Measurements from ENCODE around the gene FEM1A. TPM values are rescaled to one million over a fixed set of nuclear protein-coding genes. Genes with fewer than 3 reads are reported as not detected.
"Not testable (repeated sequence)": the region's sequence is repeated elsewhere in the genome, so short reads cannot be mapped to it uniquely, and the experiment has no call there.

The FEM1A gene
- total RNA-seq, 1 donor from 2014 or later = 10.6 TPM

DNA sequence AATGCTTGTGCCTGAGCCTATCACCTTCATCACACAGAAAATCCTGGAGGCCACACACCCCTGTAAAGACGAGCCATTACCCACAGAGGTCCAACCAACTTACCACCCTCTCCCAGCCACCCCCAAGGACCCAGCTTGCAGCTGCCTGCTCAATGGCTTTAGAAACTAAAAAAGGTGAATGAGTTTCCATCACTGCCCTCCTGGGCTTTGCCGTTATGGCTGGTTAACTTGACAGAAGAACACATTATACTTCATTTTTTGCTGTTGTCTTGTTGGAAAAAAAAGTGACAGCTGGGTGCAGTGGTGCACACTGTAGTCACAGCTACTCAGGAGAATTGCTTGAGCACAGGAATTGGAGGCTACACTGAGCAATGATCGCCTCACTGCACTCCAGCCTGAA, 17.4 kb upstream of the FEM1A start:
- DNase-seq (ENCODE audit: low spot score) = no peak

DNA sequence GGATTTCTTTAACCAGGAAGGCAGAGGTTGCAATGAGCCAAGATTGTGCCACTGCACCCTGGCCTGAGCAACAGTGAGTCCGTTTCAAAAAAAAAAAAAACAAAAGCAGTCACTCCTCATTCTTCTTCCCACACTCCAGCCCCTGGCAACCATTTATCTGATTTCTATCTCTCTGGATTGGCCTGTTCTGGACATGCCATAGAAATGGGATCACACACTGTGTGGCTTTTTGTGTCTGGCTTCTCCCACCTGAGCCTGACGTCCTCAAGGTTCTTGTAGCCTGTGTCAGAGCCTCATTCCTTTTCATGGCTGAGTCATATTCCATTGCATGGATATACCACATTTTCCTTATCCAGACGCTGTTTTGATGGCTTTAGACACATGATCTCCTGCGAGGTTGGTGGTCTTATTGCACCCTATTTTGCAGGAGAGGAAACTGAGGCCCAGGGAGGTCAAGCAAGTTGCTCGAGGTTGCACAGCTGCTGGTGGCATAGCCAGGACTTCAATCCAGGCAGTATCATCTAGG, 15.8 kb upstream of the FEM1A start:
- DNase-seq (ENCODE audit: low spot score) = no peak

GRCh38 chr19:4776436-4777211, 14.9 kb upstream of the FEM1A start:
- DNase-seq (ENCODE audit: low spot score) = no peak

GRCh38 chr19:4778124-4778523, 13.4 kb upstream of the FEM1A start:
- DNase-seq (ENCODE audit: low spot score) = not testable (repeated sequence)

DNA sequence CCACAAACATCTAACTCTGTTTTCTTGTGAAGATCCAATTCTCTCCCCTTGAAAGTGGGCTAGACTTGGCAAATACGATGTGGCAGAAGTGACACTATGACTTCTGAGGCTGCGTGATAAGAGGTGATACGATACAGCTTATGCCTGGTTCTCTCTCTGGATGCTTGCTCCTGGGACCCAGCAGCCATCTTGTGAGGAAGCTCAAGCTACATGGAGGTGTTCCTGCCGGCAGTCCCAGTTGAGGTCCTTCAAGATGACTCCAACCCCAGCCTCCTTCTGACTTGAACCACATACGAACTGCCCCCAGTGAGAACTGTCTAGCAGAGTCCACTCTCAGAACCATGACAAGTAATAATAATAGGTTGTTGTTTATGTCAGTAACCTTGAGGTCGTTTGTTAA, 10.7 kb upstream of the FEM1A start:
- DNase-seq (ENCODE audit: low spot score) = no peak

- no peak for DNase-seq (ENCODE audit: low spot score)
Observed at GRCh38 chr19:4781801-4782200, 9.7 kb upstream of the FEM1A start.

DNA sequence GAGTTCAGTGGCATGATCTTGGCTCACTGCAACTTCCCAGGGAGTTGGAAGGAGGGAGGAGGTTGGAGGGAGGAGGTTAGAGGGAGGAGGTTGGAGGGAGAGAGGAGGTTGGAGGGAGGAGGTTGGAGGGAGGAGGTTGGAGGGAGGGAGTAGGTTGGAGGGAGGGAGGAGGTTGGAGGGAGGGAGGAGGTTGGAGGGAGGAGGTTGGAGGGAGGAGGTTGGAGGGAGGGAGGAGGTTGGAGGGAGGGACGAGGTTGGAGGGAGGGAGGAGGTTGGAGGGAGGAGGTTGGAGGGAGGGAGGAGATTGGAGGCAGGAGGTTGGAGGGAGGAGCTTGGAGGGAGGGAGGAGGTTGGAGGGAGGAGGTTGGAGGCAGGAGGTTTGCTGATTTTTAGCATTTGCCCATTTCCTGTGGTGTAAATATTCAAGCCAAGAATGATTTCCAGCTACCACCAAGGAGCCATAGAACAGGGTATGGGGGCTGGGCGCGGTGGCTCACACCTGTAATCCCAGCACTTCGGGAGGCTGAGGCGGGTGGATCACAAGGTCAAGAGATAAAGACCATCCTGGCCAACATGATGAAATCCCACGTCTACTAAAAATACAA, 5.0 kb upstream of the FEM1A start:
- not testable (repeated sequence) for DNase-seq (ENCODE audit: low spot score)

DNA sequence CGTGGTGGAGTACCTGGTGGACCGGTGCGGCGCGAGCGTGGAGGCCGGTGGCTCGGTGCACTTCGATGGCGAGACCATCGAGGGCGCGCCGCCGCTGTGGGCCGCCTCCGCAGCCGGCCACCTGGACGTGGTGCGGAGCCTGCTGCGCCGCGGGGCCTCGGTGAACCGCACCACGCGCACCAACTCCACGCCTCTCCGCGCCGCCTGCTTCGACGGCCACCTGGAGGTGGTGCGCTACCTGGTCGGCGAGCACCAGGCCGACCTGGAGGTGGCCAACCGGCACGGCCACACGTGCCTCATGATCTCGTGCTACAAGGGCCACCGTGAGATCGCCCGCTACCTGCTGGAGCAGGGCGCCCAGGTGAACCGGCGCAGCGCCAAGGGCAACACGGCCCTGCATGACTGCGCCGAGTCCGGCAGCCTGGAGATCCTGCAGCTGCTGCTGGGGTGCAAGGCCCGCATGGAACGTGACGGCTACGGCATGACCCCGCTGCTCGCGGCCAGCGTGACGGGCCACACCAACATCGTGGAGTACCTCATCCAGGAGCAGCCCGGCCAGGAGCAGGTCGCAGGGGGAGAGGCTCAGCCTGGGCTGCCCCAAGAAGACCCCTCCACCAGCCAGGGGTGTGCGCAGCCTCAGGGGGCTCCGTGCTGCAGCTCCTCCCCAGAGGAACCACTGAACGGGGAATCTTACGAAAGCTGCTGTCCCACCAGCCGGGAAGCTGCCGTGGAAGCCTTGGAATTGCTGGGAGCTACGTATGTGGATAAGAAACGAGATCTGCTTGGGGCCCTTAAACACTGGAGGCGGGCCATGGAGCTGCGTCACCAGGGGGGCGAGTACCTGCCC, 708 bp downstream of the FEM1A start:
- not testable (repeated sequence) for DNase-seq (ENCODE audit: low spot score)

GRCh38 chr19:4792866-4793195, 1.3 kb downstream of the FEM1A start:
- DNase-seq (ENCODE audit: low spot score) = not testable (repeated sequence)

DNA sequence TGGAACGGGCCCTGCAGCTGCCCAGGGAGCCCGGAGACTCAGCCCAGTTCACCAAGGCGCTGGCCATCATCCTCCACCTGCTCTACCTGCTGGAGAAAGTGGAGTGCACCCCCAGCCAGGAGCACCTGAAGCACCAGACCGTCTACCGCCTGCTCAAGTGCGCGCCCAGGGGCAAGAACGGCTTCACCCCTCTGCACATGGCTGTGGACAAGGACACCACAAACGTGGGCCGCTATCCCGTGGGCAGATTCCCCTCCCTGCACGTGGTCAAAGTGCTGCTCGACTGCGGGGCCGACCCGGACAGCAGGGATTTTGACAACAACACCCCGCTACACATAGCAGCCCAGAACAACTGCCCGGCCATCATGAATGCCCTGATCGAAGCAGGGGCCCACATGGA, 1.7 kb downstream of the FEM1A start:
- not testable (repeated sequence) for DNase-seq (ENCODE audit: low spot score)

DNA sequence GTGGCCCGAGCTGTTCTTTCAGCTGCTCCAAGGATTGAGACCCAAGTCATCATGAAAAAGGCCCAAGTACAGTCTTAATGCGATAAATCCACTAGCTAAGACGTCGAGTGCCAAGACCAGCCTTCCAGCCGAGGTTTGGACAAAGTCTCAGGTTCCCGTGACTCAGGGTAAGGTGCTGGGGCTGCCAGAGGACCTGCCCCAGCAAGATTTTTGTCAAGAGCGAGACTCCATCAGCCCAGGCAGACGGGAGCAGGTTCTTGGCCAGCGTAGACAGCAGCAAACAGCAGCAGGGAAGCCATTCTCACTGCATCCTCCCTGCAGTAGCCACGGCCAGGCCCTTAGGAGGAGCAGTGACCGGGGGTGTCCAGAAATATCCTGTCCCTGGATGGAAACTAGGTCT, 3.4 kb downstream of the FEM1A start:
- no peak for DNase-seq (ENCODE audit: low spot score)

DNA sequence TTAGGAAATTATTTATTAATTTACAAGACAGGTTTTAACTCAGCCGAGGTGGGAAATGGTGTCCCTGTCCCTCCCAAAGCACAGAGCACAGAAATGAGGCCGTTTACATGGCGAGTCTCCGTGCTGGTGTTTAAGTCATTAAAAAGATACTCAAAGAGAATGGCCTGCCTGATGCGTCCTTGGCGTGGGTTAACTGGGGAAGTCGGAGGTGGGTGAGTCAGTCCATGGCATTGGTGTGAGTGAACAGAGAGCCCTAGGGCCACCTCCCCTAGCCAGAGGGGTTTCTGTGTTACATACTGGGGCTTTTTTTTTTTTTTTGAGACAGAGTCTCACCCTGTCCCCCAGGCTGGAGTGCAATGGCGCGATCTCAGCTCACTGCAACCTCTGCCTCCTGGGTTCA, 3.9 kb downstream of the FEM1A start:
- DNase-seq (ENCODE audit: low spot score) = no peak

DNA sequence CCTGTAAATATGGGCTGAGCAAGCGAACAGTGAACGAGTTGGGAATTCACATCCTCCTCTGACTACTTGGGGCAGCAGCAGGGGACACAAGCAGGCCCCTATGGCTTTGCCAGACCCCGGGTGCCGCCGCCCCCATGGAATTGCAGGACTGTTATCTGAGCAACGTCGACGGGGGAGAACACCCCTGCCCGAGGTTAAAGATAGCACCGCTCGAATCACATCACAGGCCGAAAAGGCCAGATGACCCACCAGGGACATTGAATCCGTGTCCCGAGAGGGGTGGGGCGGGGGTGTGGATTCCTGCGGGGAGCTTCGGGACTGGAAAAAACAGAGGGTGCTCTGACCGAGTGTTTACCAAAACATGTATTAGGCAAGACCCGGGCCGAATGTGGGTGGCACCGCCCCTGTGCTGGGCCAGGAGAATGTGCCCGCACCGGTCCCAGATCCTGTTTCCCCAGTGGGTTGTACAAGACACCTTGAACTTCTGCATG, 9.1 kb downstream of the FEM1A start:
- peak; percentile 62 for DNase-seq (ENCODE audit: low spot score)

- DNase-seq (ENCODE audit: low spot score) = no peak
Observed at GRCh38 chr19:4801085-4801619, 9.6 kb downstream of the FEM1A start.

- DNase-seq (ENCODE audit: low spot score) = no peak
Observed at GRCh38 chr19:4802711-4803110, 11.2 kb downstream of the FEM1A start.

DNA sequence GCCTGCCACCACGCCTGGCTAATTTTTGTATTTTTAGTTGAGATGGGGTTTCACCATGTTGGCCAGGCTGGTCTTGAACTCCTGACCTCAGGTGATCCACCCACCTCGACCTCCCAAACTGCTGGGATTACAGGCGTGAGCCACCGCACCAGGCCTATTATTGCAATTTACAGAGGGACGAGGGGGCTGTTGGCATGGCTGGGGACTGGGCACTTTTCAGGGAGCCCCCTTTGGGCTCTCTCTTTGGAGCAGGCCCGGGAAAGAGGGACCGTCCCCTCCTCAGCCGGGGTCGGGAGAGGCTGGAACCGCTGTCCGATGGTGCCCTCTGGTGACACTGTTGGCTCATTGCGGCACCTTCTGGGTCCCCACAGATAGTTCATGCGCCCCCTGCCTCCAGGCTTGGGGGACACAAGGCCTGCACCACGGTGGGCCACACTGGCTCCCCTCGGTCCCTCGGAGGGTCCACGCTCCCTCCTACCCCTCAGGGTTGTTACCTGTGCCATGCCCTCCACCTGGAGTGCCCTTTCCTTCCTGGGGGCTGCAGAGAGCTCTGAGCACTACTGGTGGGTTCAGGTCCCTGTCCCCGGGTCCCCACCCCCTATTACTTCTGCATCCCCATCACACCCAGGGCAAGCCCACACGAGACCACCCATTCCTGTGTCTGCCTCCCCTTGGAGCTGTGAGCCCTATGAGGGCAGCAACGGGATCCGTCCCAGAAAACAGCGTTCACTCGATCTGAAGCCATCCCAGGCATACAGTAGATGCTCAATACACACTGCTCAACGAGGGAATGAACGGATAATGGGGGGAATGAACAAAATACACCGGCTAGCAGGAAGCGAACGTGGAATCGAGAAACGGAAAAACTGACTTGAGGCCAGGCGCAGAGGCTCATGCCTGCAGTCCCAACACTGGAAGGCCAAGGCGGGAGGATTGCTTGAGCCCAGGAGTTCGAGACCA, 12.5 kb downstream of the FEM1A start:
- DNase-seq (ENCODE audit: low spot score) = no peak

GRCh38 chr19:4805140-4805539, 13.6 kb downstream of the FEM1A start:
- not testable (repeated sequence) for DNase-seq (ENCODE audit: low spot score)

DNA sequence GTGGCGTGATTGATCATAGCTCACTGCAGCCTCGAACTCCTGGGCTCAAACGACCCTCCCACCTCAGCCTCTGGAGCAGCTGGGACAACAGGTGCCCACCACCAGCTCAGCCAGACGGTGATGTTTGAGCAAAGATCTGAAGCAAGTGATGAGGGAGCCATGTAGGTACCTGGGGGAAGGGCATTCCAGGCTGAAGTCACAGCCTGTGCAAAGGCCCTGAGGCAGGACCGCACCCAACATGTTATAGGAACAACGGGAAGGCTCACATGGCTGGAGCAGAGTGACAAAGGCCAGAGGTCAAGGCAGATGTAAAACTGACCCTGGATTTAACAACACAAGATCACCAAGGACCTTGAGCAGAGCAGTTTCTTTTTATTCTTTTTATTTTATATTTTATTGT, 14.8 kb downstream of the FEM1A start:
- no peak for DNase-seq (ENCODE audit: low spot score)

GRCh38 chr19:4807188-4807587, 15.7 kb downstream of the FEM1A start:
- DNase-seq (ENCODE audit: low spot score) = peak; percentile 39

DNA sequence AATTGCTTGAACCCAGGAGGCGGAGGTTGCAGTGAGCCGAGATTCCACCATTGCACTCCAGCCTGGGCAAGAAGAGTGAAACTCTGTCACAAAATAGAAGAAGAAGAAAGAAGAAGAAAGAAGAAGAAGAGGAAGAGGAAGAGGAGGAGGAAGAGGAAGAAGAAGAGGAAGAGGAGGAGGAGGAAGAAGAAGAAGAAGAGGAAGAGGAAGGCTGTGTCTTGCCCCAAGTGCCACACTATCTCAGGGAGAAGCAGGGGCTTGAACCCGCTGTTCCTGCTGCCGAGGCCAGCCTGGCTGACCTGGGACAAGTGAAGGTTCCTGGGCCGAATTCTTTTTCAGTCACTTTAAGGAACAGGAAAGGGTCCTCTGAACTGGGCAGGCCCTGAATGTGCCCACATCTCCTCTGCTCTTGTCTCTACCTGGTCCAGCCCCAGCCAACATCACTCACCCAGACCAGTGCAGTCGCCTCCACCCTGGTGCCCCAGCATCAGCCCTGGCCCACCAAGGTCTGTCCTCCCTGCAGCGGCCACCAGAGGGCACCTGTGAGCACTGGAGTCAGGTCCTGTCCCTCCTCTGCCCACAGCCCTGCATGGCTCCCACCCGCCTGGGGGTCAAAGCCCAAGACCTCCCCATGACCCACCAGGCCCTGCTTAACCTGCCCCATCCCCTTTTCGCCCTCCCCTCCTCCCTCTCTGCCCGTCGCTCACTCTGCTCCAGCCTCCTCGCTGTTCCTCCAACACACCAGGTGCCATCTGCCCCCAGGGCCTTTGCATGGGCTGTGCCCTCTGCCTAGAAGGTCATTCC, 20.0 kb downstream of the FEM1A start:
- DNase-seq (ENCODE audit: low spot score) = peak; percentile 47

Measured in umbilical cord (tissue), 2 donors.